Measurements from ENCODE around the gene TCHH.

The TCHH gene

DNA sequence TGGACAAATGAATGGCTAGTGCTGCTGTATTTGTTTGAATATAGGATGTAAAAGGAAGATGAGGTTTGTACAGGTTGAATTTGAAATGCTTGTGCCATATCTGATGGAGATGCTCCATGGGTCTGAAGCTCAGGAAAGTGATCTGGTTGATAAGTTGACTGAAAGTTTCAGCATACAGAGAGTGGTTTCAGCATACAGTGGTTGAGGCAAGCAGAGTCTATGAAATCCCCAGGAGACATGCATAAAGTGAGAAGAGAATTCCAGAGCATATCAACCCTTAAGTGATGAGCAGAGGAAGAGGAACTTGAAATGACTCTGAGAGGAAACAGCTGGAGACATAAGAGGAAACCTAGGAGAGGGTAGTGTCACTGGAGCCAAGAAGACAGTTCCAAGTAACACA, 48.1 kb downstream of the TCHH start:
- no peak for DNase-seq

DNA sequence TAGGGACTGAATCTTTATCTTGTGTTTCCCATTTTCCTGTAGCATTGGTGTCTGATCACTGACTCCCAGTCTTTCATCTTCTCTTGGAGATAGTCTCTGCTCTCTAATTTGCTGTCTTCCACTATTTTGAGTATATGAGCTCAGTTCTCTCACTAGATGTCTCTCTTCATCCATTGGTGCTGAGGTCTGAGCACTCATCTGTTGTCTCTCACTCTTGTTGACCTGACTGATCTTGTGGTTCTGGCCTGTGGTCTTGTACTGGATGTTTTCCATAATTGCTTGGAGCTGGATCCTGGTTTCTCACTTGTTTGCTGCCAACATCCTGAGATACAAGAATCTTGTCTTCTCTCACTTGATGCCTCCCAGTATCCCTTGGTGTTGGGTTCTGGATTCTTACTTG, 53.3 kb downstream of the TCHH start:
- no peak for DNase-seq
